Endothelial cell of umbilical vein (primary cell): Measurements from ENCODE around the gene PIMREG. TPM values are rescaled to one million over a fixed set of nuclear protein-coding genes. Genes with fewer than 3 reads are reported as not detected.

Experiments used
- BruUV-seq: library from RNA; stranded (reverse); fragments of 400-500 nt; replicated peaks from 2 replicates; lab custom pipeline; 2021; lab: Mats Ljungman, UMichigan
- CTCF ChIA-PET: fragments of 300-600, 350-600 bp; sonication (Branson Sonifier 250); formaldehyde crosslinking; loops from one replicate; lab custom pipeline; 2021; ENCODE audit warnings: antibody characterized with exemption, inconsistent platforms; lab: Charles Lee
- POLR2A ChIA-PET: fragments of 300-600, 350-600 bp; sonication (Branson Sonifier 250); formaldehyde crosslinking; loops from one replicate; lab custom pipeline; 2021; ENCODE audit warnings: antibody characterized with exemption, inconsistent platforms; lab: Charles Lee
- DNase-seq: peaks from one replicate; pipeline ENCODE4 v3.0.0-alpha.2; 2011; ENCODE audit warnings: low read depth, low spot score
- FAIRE-seq: peaks from 2 replicates; lab custom pipeline; 2011; peaks lifted over from hg19 to GRCh38; lab: Jason Lieb, UNC
- H2AFZ ChIP-seq: 2 replicates; pipeline ENCODE4 v1.6.0; 2012; ENCODE audit warnings: low read depth, low read length, control low read depth, inconsistent platforms
- H3K27ac ChIP-seq: 2 replicates; pipeline ENCODE4 v1.5.1; 2011; ENCODE audit warnings: low read depth, mild to moderate bottlenecking, control low read depth, low read length, moderate library complexity; ENCODE audit not compliant: insufficient read depth
- H3K27me3 ChIP-seq, 2 experiments: 2 replicates each; pipeline versions ENCODE4 v1.6.0 to v1.6.1; 2011; ENCODE audit warnings: low read length in 2 of 2, mixed read lengths in 1 of 2; ENCODE audit not compliant: control insufficient read depth in 2 of 2, insufficient read depth in 2 of 2
- H3K36me3 ChIP-seq, 2 experiments: 2 replicates in 1 of 2; 3 replicates in 1 of 2; pipeline ENCODE4 v1.5.1; 2011; ENCODE audit warnings: low read length in 2 of 2, mild to moderate bottlenecking in 1 of 2, moderate library complexity in 1 of 2; ENCODE audit not compliant: control insufficient read depth in 2 of 2, insufficient read depth in 2 of 2; ENCODE audit errors: extremely low read depth in 1 of 2
- H3K4me1 ChIP-seq: 3 replicates; pipeline ENCODE4 v1.5.1; 2011; ENCODE audit warnings: mild to moderate bottlenecking, low read length; ENCODE audit not compliant: control insufficient read depth, insufficient read depth; ENCODE audit errors: extremely low read depth
- H3K4me2 ChIP-seq: 2 replicates; pipeline ENCODE4 v1.6.1; 2011; ENCODE audit warnings: low read length, control low read depth, mixed read lengths; ENCODE audit not compliant: insufficient read depth
- H3K4me3 ChIP-seq, 3 experiments: fragments of 200-600 bp in 1 of 3; sonication (generic), shearing (Covaris generic) in 1 of 3; replicated peaks in 1 of 3; 2 replicates each; pipeline ENCODE4 v1.5.1; 2011 to 2016; ENCODE audit warnings: control low read depth in 3 of 3, low read length in 3 of 3, mild to moderate bottlenecking in 2 of 3, inconsistent platforms in 1 of 3, low read depth in 1 of 3, moderate library complexity in 1 of 3; ENCODE audit not compliant: insufficient read depth in 1 of 3
- H3K79me2 ChIP-seq: 2 replicates; pipeline ENCODE4 v1.6.0; 2012; ENCODE audit warnings: low read length, inconsistent platforms; ENCODE audit not compliant: control insufficient read depth, insufficient read depth
- H3K9ac ChIP-seq: replicated peaks from 2 replicates; pipeline ENCODE3; 2011; ENCODE audit warnings: low read length, control low read depth; ENCODE audit not compliant: insufficient read depth; ENCODE audit errors: extremely low read depth
- H3K9me1 ChIP-seq: replicated peaks from 3 replicates; pipeline ENCODE4 v1.6.0; 2011; ENCODE audit warnings: mild to moderate bottlenecking, low read length; ENCODE audit not compliant: control insufficient read depth, insufficient read depth; ENCODE audit errors: extremely low read depth
- H3K9me3 ChIP-seq: replicated peaks from 2 replicates; pipeline ENCODE4 v1.5.1; 2012; ENCODE audit warnings: low read length, inconsistent platforms; ENCODE audit not compliant: control insufficient read depth, insufficient read depth
- H4K20me1 ChIP-seq: replicated peaks from 2 replicates; pipeline ENCODE3; 2011; ENCODE audit warnings: mild to moderate bottlenecking, low read length; ENCODE audit not compliant: control insufficient read depth, insufficient read depth; ENCODE audit errors: extremely low read depth
- EZH2 ChIP-seq: IDR thresholded peaks from 2 replicates; pipeline ENCODE4 v1.6.1; 2012; ENCODE audit warnings: borderline replicate concordance, low read depth, mild to moderate bottlenecking, moderate library complexity, low read length, inconsistent platforms; ENCODE audit not compliant: severe bottlenecking
- FOS ChIP-seq: IDR thresholded peaks from 2 replicates; pipeline ENCODE4 v1.6.1; 2011; ENCODE audit warnings: mild to moderate bottlenecking, low read length, moderate library complexity, borderline replicate concordance; ENCODE audit not compliant: insufficient read depth
- JUN ChIP-seq: IDR thresholded peaks from 2 replicates; pipeline ENCODE4 v1.6.1; 2011; ENCODE audit warnings: borderline replicate concordance, low read depth; ENCODE audit not compliant: insufficient read length, insufficient read depth
- POLR2AphosphoS5 ChIP-seq: IDR thresholded peaks from 2 replicates; pipeline ENCODE4 v1.6.1; 2012; ENCODE audit warnings: low read depth, mild to moderate bottlenecking, control low read depth, low read length, moderate library complexity; ENCODE audit not compliant: insufficient read depth
- dilution Hi-C: fragments of 300-500 bp; cut with MboI; formaldehyde crosslinking; loops from one replicate; pipeline ENCODE4 v1.15.0; 2019; ENCODE audit warnings: low sequenced_read_pairs; ENCODE audit not compliant: extremely low pct_ligation_motif_present
- intact Hi-C: fragments of 100-400 bp; cut with micrococcal nuclease; formaldehyde crosslinking; loops from one replicate; pipeline ENCODE4 v1.10.0; 2022
- polyA plus RNA-seq, 4 experiments: library from polyadenylated mRNA; depleted of rRNA in 3 of 4; stranded (reverse) in 3 of 4; unstranded in 1 of 4; fragments of >200 nt; gene quantifications; 2 replicates each; pipeline versions ENCODE4 v1.2.1 to v1.2.3, GENCODE V29; 2011 to 2012; ENCODE audit warnings: missing spikeins in 1 of 4
- total RNA-seq: library from RNA; stranded (reverse); gene quantifications from 2 replicates; pipeline ENCODE4 v1.2.3, GENCODE V29; 2021
- TF ChIP-seq, protein P1 (sequence below): IDR thresholded peaks from 2 replicates; pipeline ENCODE4 v1.6.1; 2011; ENCODE audit not compliant: insufficient read depth, insufficient read length

The PIMREG gene
- total and polyA plus RNA-seq, 2 donors (not counting 3 experiments of a cell fraction or from before 2014, with no cell fraction given): 26.3 to 37.7 TPM

DNA sequence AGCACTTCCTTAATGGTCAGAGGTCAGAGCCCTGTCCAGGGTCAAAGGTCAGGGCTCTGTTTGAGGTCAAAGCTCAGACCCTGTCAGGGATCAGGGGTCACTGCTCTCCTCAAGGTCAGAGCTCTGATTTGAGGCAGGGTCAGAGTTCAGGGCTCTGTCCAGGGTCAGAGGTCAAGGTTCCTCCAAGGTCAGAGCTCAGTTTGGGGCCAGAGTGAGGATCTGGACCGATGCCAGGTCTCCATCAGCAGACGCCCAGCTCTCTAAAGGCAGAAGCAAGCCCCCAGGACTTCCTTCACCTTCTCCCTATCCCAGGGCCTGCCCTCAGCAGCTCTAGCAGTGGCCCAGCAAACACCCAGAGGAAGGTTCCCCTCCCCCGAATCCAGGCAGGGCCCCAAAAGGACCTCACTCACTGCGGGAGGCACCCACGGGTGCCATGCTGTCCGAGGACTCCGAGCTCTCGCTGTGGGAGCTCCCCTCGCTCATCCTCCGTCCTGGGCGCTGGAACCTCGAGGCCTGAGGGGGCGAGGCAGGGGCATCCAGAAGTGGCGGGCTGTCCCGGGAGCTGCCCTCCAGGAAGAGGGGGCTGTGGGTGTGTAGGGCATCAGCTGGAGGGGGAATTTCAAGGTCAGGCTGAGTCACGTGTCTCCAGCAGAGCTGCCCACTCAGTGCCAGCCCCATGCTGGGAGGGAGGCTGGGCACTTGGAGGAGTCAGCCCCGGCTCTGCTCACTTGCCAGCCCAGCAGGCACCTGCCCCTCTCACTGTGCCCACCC is 26.7 kb downstream of the PIMREG start:
- BruUV-seq: no TSS peak
- intact Hi-C loops: loop anchor here (5.0 kb wide), 2 partner anchors 36 to 151 kb away; no protein-coding TSS in a partner anchor
- no peak overlapping the region for H3K4me2 ChIP-seq

DNA sequence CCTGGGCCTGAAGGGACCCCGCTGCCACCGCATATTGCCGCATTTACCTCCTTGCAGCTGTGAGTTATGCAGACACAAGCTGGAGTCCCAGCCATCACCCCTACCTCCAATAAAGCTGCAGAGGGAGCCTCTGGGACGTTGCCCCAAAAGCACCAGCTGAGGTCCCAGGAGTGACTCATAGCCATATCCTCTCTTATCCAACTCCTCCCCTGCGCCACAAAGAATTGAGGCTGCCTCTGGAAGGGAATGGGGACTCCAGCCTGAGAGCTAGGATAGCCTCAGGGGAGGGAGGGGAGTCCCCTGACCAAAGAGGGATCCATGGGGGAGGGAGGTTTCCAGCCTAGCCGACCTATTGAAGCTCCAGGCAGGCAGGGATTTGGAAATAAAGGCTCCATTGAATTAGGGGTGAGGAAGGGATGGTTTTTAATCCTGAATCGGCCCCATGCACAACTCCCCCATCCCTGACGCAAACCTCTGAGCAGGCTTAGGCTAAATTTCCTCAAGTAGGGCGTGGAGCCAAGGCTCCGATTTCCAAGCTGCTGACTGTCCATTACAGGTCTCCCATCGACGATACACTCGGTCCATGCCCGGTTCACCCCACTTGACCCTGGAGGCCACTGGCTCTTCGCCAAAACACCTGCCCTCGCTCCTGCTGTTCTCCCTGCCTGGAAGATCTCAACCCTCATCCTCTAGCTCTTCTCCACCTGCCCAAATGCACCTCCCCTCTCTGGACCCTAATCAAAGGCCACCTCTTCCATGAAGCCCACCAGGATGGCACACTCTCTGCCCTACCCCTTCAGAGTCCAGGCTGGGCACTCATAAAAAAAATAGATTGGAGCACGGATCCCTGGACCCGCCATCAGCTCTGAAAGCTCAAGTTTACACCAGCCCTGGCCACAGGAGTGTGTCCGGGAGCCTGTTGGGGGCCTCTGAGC is 27.5 kb downstream of the PIMREG start:
- no peak overlapping the region for H2AFZ ChIP-seq

More for the DNA sequence above, 26.7 kb downstream of the PIMREG start:
- H4K20me1 ChIP-seq: no peaks in the 10 kb centered on the region
- H3K27me3 ChIP-seq: no peaks in the 10 kb centered on the region
- no peak overlapping the region for H2AFZ ChIP-seq
- DNase-seq (no peak), FAIRE-seq (no peak)
- no peak overlapping the region for H3K9ac ChIP-seq
- H3K79me2 ChIP-seq: no peaks in the 10 kb centered on the region
- no peaks in the 10 kb centered on the region for H3K9me1 ChIP-seq
- H3K4me1 ChIP-seq: peaks cover 6% of the 10 kb centered on the region
- H3K36me3 ChIP-seq: no peaks in the 10 kb centered on the region
- ChIA-PET CTCF (interaction anchor here (0.7 to 5.8 kb wide), 20 partner anchors 8 to 1032 kb away, joined by 3 to 77 read pairs (median 4); partner anchors contain the start of genes KIAA0753 and TXNDC17), POLR2A (no interaction called here)
- dilution Hi-C loops: no loop called here
- TF ChIP-seq, protein P1, sequence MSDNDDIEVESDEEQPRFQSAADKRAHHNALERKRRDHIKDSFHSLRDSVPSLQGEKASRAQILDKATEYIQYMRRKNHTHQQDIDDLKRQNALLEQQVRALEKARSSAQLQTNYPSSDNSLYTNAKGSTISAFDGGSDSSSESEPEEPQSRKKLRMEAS: no peak
- no peak overlapping the region for H3K27ac ChIP-seq
- H3K9me3 ChIP-seq: no peaks in the 10 kb centered on the region
- H3K4me3 ChIP-seq: no peak overlapping the region

More for the DNA sequence above, 27.5 kb downstream of the PIMREG start:
- Histone ChIP-seq H3K4me1 (peaks cover 15% of the 10 kb centered on the region), H3K4me2 (no peak overlapping the region), H3K36me3 (no peaks in the 10 kb centered on the region), H3K27me3 (no peaks in the 10 kb centered on the region), H3K79me2 (no peaks in the 10 kb centered on the region), H3K4me3 (no peak overlapping the region), H3K9ac (no peak overlapping the region), H3K27ac (no peak overlapping the region), H3K9me3 (no peaks in the 10 kb centered on the region), H3K9me1 (no peaks in the 10 kb centered on the region), H4K20me1 (no peaks in the 10 kb centered on the region)
- CTCF ChIA-PET: interaction anchor here (0.7 to 5.8 kb wide), 26 partner anchors 8 to 1033 kb away, joined by 3 to 77 read pairs (median 4); partner anchors contain the start of genes KIAA0753 and TXNDC17
- intact Hi-C loops: loop anchor here (2.0 to 5.0 kb wide), 3 partner anchors 36 to 329 kb away; no protein-coding TSS in a partner anchor
- no TSS peak for BruUV-seq
- FAIRE-seq (peak; percentile 62), DNase-seq (peak; percentile 43)
- TF ChIP-seq FOS (peak; percentile 44), POLR2AphosphoS5 (no peak), EZH2 (no peak), JUN (peak; percentile 33)
- POLR2A ChIA-PET: no interaction called here
- dilution Hi-C loops: no loop called here
